GM23338 (cell line): Measurements from ENCODE around the gene ERC2. TPM values are rescaled to one million over a fixed set of nuclear protein-coding genes. Genes with fewer than 3 reads are reported as not detected.

Source experiments
- ATAC-seq: fragments of 200-7000 bp; cut with Tn5 transposase; 3 replicates; pipeline ENCODE4 v1.9.1; 2020
- DNase-seq: peaks from one replicate; pipeline ENCODE4 v3.0.0-alpha.2; 2015; ENCODE audit warnings: low spot score
- H2AFZ ChIP-seq: fragments of 200-600 bp; sonication (generic); 2 replicates; pipeline ENCODE4 v1.8.0; 2016; ENCODE audit warnings: antibody characterized with exemption, mild to moderate bottlenecking, moderate library complexity
- H3F3A ChIP-seq: fragments of 200-600 bp; sonication (generic); replicated peaks from 2 replicates; pipeline ENCODE4 v1.8.0; 2017; ENCODE audit warnings: antibody characterized with exemption, mixed run types, low read depth
- H3K27ac ChIP-seq: fragments of 200-600 bp; sonication (generic); 2 replicates; pipeline ENCODE4 v1.6.1; 2016; ENCODE audit warnings: low read depth
- H3K27me3 ChIP-seq: fragments of 200-600 bp; sonication (generic); 2 replicates; pipeline ENCODE4 v1.8.0; 2016; ENCODE audit warnings: mild to moderate bottlenecking, mixed run types, moderate library complexity; ENCODE audit not compliant: insufficient read depth
- H3K36me3 ChIP-seq: fragments of 200-600 bp; sonication (generic); 2 replicates; pipeline ENCODE4 v1.8.0; 2016; ENCODE audit warnings: mild to moderate bottlenecking; ENCODE audit not compliant: insufficient read depth
- H3K4me1 ChIP-seq: fragments of 200-600 bp; sonication (generic); 2 replicates; pipeline ENCODE4 v1.8.0; 2016; ENCODE audit warnings: mild to moderate bottlenecking, moderate library complexity; ENCODE audit not compliant: insufficient read depth
- H3K4me2 ChIP-seq: fragments of 200-600 bp; sonication (generic); 2 replicates; pipeline ENCODE4 v1.7.1; 2017; ENCODE audit warnings: mixed run types
- H3K4me3 ChIP-seq: fragments of 200-600 bp; sonication (generic); 2 replicates; pipeline ENCODE4 v1.6.1; 2016; ENCODE audit warnings: mixed run types
- H3K79me2 ChIP-seq: fragments of 200-600 bp; sonication (generic); replicated peaks from 2 replicates; pipeline ENCODE4 v1.8.0; 2017; ENCODE audit warnings: mild to moderate bottlenecking; ENCODE audit not compliant: insufficient read depth
- H3K9me2 ChIP-seq: fragments of 200-600 bp; sonication (generic); 2 replicates; pipeline ENCODE4 v1.8.0; 2017; ENCODE audit not compliant: insufficient read depth
- H4K20me1 ChIP-seq: fragments of 200-600 bp; sonication (generic); replicated peaks from 2 replicates; pipeline ENCODE4 v1.8.0; 2017; ENCODE audit warnings: mild to moderate bottlenecking; ENCODE audit not compliant: insufficient read depth
- H3K27ac Mint-ChIP-seq: 2 replicates; pipeline ENCODE4 v1.8.0; 2020; ENCODE audit warnings: inconsistent platforms, mild to moderate bottlenecking, moderate library complexity, mixed read lengths
- H3K27me3 Mint-ChIP-seq: 3 replicates; pipeline ENCODE4 v1.8.0; 2022; ENCODE audit warnings: low read depth, mild to moderate bottlenecking, moderate library complexity, mixed read lengths, inconsistent platforms; ENCODE audit not compliant: insufficient read depth, poor library complexity
- H3K36me3 Mint-ChIP-seq: 3 replicates; pipeline ENCODE4 v1.8.0; 2021; ENCODE audit warnings: low read depth, mild to moderate bottlenecking, inconsistent platforms, moderate library complexity, mixed read lengths
- H3K4me1 Mint-ChIP-seq: 3 replicates; pipeline ENCODE4 v1.8.0; 2020; ENCODE audit warnings: mild to moderate bottlenecking, inconsistent platforms, mixed read lengths
- H3K4me3 Mint-ChIP-seq: 3 replicates; pipeline ENCODE4 v1.8.0; 2021; ENCODE audit warnings: moderate library complexity, mild to moderate bottlenecking, inconsistent platforms, mixed read lengths
- H3K9me3 Mint-ChIP-seq: 3 replicates; pipeline ENCODE4 v1.8.0; 2020; ENCODE audit warnings: moderate library complexity, mild to moderate bottlenecking, inconsistent platforms, mixed read lengths
- CREB1 ChIP-seq: fragments of 250-450 bp; sonication (Bioruptor Pico); IDR thresholded peaks from 2 replicates; pipeline ENCODE4 v1.5.0; 2020; ENCODE audit warnings: low read depth, mild to moderate bottlenecking, moderate library complexity
- EZH2 ChIP-seq: fragments of 200-600 bp; sonication (generic); IDR thresholded peaks from one replicate; pipeline ENCODE4 v1.8.0; 2017; ENCODE audit warnings: antibody characterized with exemption, mild to moderate bottlenecking, low read depth; ENCODE audit not compliant: unreplicated experiment
- EZH2phosphoT487 ChIP-seq: fragments of 200-600 bp; sonication (generic); IDR thresholded peaks from one replicate; pipeline ENCODE4 v1.8.1; 2018; ENCODE audit warnings: antibody characterized with exemption; ENCODE audit not compliant: unreplicated experiment
- JUNB ChIP-seq: IDR thresholded peaks from one replicate; pipeline ENCODE4 v1.6.1; 2016; ENCODE audit warnings: antibody characterized with exemption; ENCODE audit not compliant: unreplicated experiment
- NANOG ChIP-seq: IDR thresholded peaks from 2 replicates; pipeline ENCODE4 v1.6.1; 2016; ENCODE audit warnings: antibody characterized with exemption, borderline replicate concordance
- POLR2AphosphoS5 ChIP-seq: IDR thresholded peaks from 2 replicates; pipeline ENCODE4 v1.6.1; 2016; ENCODE audit warnings: antibody characterized with exemption, low read depth
- STAT1 ChIP-seq: IDR thresholded peaks from one replicate; pipeline ENCODE4 v1.6.1; 2016; ENCODE audit warnings: antibody characterized with exemption; ENCODE audit not compliant: unreplicated experiment
- ZNF114 ChIP-seq: fragments of 250-450 bp; sonication (Bioruptor Pico); IDR thresholded peaks from 2 replicates; pipeline ENCODE4 v1.5.0; 2020; ENCODE audit warnings: mild to moderate bottlenecking, moderate library complexity
- ZNF331 ChIP-seq: fragments of 250-450 bp; sonication (Bioruptor Pico); IDR thresholded peaks from 2 replicates; pipeline ENCODE4 v1.5.0; 2020; ENCODE audit warnings: low read depth, mild to moderate bottlenecking, moderate library complexity
- polyA plus RNA-seq: library from polyadenylated mRNA; unstranded; fragments of >200 nt; fragmentation: Nextera tagmentation; extraction: Ambion mirVana; gene quantifications from 2 replicates; pipeline ENCODE4 v1.2.1, GENCODE V29; 2016
- total RNA-seq: library from RNA; depleted of rRNA; stranded (reverse); fragments of >200 nt; shearing (Covaris generic); gene quantifications from 2 replicates; pipeline ENCODE4 v1.2.3, GENCODE V29; 2014
- TF ChIP-seq, protein P1 (sequence below): fragments of 250-450 bp; sonication (Bioruptor Pico); IDR thresholded peaks from 2 replicates; pipeline ENCODE4 v1.5.0; 2020; ENCODE audit warnings: mild to moderate bottlenecking, moderate library complexity
- TF ChIP-seq, protein P2 (sequence below): IDR thresholded peaks from 2 replicates; pipeline ENCODE4 v1.6.1; 2016; ENCODE audit warnings: antibody characterized with exemption

Gene ERC2
- total and polyA plus RNA-seq, 2 experiments from 2014 or later = 11.8 to 13.7 TPM

DNA sequence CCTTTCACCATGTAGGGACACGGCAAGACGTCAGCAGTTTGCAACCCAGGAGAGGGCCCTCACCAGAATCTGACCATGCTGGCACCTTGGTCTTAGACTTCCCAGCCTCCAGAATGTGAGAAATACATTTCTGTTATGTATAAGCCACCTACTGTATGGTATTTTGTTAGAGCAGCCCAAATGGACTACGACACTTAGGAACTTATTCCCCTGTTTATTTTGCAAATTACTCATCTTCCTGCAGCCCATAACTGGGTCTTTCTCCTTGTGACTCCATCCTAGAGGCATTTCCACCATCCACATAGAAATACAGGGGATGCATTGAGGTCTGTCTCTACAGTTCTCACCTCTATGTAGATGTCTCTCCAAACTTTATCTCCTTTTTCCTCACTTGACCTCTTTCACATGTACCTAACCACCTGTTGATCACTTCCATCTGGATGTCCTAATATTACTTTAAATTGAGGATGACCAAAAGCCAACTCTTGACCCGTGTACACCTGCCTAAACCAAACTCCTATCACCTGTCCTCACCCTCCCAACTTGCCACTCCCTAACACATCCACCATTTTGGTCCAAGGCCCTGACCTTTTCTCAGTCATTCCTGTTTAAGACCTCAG is 575.1 kb downstream of the ERC2 start (continued):
- TF ChIP-seq, protein P1, sequence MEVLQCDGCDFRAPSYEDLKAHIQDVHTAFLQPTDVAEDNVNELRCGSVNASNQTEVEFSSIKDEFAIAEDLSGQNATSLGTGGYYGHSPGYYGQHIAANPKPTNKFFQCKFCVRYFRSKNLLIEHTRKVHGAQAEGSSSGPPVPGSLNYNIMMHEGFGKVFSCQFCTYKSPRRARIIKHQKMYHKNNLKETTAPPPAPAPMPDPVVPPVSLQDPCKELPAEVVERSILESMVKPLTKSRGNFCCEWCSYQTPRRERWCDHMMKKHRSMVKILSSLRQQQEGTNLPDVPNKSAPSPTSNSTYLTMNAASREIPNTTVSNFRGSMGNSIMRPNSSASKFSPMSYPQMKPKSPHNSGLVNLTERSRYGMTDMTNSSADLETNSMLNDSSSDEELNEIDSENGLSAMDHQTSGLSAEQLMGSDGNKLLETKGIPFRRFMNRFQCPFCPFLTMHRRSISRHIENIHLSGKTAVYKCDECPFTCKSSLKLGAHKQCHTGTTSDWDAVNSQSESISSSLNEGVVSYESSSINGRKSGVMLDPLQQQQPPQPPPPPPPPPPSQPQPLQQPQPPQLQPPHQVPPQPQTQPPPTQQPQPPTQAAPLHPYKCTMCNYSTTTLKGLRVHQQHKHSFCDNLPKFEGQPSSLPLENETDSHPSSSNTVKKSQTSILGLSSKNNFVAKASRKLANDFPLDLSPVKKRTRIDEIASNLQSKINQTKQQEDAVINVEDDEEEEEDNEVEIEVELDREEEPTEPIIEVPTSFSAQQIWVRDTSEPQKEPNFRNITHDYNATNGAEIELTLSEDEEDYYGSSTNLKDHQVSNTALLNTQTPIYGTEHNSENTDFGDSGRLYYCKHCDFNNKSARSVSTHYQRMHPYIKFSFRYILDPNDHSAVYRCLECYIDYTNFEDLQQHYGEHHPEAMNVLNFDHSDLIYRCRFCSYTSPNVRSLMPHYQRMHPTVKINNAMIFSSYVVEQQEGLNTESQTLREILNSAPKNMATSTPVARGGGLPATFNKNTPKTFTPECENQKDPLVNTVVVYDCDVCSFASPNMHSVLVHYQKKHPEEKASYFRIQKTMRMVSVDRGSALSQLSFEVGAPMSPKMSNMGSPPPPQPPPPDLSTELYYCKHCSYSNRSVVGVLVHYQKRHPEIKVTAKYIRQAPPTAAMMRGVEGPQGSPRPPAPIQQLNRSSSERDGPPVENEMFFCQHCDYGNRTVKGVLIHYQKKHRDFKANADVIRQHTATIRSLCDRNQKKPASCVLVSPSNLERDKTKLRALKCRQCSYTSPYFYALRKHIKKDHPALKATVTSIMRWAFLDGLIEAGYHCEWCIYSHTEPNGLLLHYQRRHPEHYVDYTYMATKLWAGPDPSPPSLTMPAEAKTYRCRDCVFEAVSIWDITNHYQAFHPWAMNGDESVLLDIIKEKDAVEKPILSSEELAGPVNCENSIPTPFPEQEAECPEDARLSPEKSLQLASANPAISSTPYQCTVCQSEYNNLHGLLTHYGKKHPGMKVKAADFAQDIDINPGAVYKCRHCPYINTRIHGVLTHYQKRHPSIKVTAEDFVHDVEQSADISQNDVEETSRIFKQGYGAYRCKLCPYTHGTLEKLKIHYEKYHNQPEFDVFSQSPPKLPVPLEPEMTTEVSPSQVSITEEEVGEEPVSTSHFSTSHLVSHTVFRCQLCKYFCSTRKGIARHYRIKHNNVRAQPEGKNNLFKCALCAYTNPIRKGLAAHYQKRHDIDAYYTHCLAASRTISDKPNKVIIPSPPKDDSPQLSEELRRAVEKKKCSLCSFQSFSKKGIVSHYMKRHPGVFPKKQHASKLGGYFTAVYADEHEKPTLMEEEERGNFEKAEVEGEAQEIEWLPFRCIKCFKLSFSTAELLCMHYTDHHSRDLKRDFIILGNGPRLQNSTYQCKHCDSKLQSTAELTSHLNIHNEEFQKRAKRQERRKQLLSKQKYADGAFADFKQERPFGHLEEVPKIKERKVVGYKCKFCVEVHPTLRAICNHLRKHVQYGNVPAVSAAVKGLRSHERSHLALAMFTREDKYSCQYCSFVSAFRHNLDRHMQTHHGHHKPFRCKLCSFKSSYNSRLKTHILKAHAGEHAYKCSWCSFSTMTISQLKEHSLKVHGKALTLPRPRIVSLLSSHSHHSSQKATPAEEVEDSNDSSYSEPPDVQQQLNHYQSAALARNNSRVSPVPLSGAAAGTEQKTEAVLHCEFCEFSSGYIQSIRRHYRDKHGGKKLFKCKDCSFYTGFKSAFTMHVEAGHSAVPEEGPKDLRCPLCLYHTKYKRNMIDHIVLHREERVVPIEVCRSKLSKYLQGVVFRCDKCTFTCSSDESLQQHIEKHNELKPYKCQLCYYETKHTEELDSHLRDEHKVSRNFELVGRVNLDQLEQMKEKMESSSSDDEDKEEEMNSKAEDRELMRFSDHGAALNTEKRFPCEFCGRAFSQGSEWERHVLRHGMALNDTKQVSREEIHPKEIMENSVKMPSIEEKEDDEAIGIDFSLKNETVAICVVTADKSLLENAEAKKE (CRISPR knock-in tag) = no peak
- TF ChIP-seq JUNB (no peak), NANOG (no peak), ZNF114 (no peak), STAT1 (no peak), CREB1 (no peak), POLR2AphosphoS5 (no peak)

DNA sequence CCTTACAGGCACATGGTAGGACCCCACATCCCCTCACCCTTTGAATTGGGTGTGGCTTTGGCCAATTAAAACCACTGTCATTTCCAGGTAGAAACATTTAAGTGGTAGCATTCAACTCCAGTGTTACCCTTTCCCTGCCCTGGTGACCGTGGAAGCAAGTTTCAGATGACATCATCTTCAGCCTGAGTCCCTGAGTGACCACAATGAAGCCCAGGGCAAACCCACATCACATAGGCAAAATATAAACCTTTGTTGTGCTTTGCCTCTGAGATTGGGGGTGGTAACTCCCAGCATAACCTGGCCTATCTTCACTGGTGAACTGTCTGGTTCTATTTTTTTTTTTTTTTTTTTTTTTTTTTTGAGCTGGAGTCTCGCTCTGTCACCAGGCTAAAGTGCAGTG is 577.2 kb downstream of the ERC2 start:
- DNase-seq (no peak), ATAC-seq (no peak)
- no peaks in the 10 kb centered on the region for H3K9me3 Mint-ChIP-seq
- TF ChIP-seq POLR2AphosphoS5 = no peak
- no peak for TF ChIP-seq EZH2
- no peak for TF ChIP-seq EZH2phosphoT487
- TF ChIP-seq, protein P2, sequence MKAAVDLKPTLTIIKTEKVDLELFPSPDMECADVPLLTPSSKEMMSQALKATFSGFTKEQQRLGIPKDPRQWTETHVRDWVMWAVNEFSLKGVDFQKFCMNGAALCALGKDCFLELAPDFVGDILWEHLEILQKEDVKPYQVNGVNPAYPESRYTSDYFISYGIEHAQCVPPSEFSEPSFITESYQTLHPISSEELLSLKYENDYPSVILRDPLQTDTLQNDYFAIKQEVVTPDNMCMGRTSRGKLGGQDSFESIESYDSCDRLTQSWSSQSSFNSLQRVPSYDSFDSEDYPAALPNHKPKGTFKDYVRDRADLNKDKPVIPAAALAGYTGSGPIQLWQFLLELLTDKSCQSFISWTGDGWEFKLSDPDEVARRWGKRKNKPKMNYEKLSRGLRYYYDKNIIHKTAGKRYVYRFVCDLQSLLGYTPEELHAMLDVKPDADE = no peak
- TF ChIP-seq ZNF331 (CRISPR knock-in tag) = no peak
- Histone ChIP-seq H4K20me1 (no peaks in the 10 kb centered on the region), H3K4me3 (no peak overlapping the region), H3K9me2 (no peaks in the 10 kb centered on the region), H3K27me3 (no peaks in the 10 kb centered on the region), H3K4me2 (no peak overlapping the region), H3K4me1 (peaks cover 12% of the 10 kb centered on the region), H3K79me2 (no peaks in the 10 kb centered on the region), H3F3A (no peaks in the 10 kb centered on the region), H3K27ac (no peak overlapping the region), H2AFZ (no peak overlapping the region), H3K36me3 (no peaks in the 10 kb centered on the region)
- no peak overlapping the region for H3K4me3 Mint-ChIP-seq
- H3K27ac Mint-ChIP-seq = no peak overlapping the region
- H3K36me3 Mint-ChIP-seq = no peaks in the 10 kb centered on the region
- H3K27me3 Mint-ChIP-seq = peaks cover 2% of the 10 kb centered on the region
- H3K4me1 Mint-ChIP-seq = peaks cover 16% of the 10 kb centered on the region
